Left cardiac atrium (tissue), 4 donors: ENCODE data around the gene FLCN. TPM values are rescaled to one million over a fixed set of nuclear protein-coding genes. Genes with fewer than 3 reads are reported as not detected.

Experiments used
- ATAC-seq, 2 donors: fragments of 200-7000 bp; cut with Tn5 transposase; one replicate each; pipeline ENCODE4 v1.9.1; 2020; ENCODE audit warnings: mild to moderate bottlenecking in 2 of 2, moderate library complexity in 2 of 2
- DNase-seq: peaks from one replicate; pipeline ENCODE4 v3.0.0-alpha.2; 2020
- intact Hi-C, 2 donors: fragments of 100-400 bp; cut with DNase I; formaldehyde crosslinking; loops; one replicate each; pipeline versions ENCODE4 v1.14.1 to v1.15.1; 2022 to 2023
- total RNA-seq, 2 donors: library from RNA; stranded (reverse); fragmentation: NEBNext Ultra II Directional; extraction: Animal tissue kit (Norgen Biotek cat#: 25700); gene quantifications; one replicate each; pipeline ENCODE4 v1.2.1, GENCODE V29; 2021
- donor health status: DM: no; HTN: yes; CAD: no.
- donor health status: DM: no; HTN: yes; CAD: no; lungs with severe emphysema.
- donor health status: DM: yes; HTN: yes; CAD: no.
- donor health status: Dilated cardiomyopathy.

Gene FLCN
- total RNA-seq, 2 donors from 2014 or later, result 36.6 to 48.4 TPM

DNA sequence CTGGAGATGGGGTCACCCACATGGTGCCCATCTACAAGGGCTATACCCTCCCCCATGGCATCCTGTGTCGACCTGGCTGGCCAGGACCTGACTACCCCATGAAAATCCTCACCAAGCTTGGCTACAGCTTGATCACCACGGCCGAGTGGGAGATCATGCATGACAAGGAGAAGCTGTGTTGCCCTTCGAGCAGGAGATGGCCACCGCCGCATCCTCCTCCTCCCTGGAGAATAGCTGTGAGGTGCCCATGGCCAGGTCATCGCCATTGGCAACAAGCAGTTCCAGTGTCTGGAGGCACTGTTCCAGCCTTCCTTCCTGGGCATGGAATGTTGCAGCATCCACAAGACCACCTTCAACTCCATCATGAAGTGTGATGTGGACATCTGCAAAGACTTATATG is 5.3 kb upstream of the FLCN start:
- DNase-seq, result no peak
- intact Hi-C loops, result no loop called here
- no peak for ATAC-seq

DNA sequence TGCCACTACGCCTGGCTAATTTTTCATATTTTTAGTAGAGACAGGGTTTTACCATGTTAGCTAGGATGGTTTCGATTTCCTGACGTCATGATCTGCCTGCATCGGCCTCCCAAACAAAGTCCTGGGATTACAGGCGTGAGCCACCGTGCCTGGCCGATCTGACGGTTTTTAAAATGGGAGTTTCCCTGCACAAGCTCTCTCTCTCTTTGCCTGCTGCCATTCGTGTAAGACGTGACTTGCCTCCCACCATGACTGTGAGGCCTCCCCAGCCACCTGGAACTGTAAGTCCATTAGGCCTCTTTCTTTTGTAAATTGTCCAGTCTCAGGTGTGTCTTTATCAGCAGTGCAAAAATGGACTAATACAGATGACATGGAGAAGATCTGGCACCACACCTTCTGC is 4.7 kb upstream of the FLCN start:
- intact Hi-C loops, result no loop called here
- DNase-seq (no peak), ATAC-seq (no peak)

DNA sequence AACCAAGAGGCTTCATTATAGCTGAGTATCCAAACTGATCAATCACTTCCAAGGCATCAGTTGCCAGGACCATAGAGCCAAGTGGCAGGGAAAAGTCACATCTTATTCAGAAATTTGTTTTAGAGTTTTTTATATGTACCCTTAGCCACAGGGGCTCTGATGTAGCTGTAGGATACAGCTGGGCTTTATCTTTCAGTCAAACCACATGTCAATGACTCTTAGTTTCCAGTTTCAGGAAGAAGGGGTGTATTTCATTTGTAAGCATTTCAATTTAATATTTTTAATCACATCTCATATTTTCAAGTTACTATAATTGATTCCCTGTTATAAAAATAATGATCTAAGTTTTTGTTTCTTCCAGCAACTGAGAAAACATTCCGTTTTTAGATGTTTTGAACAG is 2.9 kb upstream of the FLCN start:
- DNase-seq (no peak), ATAC-seq (no peak)
- intact Hi-C loops, result loop anchor here in 1 of 2 donors (5.0 to 10.0 kb wide), 2 partner anchors 38 to 235 kb away; no protein-coding TSS in a partner anchor

DNA sequence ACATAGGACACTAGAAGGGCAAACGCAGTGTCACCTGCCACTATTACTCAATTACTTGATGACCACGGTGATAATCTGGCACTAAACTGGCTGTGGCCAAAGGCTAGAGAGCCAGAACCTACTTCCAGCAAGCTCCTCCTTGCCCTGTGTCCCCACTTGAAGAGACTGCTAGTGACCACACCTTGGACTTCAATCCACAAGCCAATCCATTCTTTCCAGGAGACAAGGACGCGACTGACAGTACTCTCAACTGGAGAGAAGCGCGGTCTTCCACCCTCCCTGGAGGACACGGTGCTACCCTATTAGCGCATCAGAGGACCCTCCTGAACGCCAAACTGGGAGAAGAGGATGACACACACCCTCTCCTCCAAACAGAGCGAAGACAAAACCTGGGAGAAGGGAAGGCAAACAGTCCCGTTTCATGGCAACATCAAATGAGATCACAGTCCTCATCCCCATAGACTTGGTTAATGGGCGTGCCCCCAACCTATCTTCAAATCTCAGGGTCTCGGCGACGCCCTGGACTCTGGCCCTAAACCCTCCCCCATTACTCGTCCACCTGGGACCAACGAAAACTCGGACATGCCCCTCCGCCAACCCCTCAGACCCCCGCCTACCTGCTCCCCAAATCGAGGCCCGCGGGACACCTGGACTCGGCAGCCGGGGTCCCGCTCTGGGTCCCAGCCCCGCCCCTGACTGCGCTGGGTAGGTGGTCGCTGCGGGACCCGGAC is 508 bp downstream of the FLCN start:
- DNase-seq, result no peak
- intact Hi-C loops, result loop anchor here in 1 of 2 donors (5.0 to 10.0 kb wide), 2 partner anchors 34 to 232 kb away; no protein-coding TSS in a partner anchor
- peak; percentile 17 to 40 for ATAC-seq

- DNase-seq (no peak), ATAC-seq (no peak)
- intact Hi-C loops, result loop anchor here in 1 of 2 donors (5.0 to 10.0 kb wide), 2 partner anchors 33 to 231 kb away; no protein-coding TSS in a partner anchor
Measured at GRCh38 chr17:17235212-17236174, 1.5 kb downstream of the FLCN start.

- no peak for DNase-seq
- intact Hi-C loops, result loop anchor here in 1 of 2 donors (10.0 kb wide), 1 partner anchor 227 kb away; no protein-coding TSS in a partner anchor
- ATAC-seq, result no peak
Measured at GRCh38 chr17:17232303-17232621, 4.7 kb downstream of the FLCN start.

DNA sequence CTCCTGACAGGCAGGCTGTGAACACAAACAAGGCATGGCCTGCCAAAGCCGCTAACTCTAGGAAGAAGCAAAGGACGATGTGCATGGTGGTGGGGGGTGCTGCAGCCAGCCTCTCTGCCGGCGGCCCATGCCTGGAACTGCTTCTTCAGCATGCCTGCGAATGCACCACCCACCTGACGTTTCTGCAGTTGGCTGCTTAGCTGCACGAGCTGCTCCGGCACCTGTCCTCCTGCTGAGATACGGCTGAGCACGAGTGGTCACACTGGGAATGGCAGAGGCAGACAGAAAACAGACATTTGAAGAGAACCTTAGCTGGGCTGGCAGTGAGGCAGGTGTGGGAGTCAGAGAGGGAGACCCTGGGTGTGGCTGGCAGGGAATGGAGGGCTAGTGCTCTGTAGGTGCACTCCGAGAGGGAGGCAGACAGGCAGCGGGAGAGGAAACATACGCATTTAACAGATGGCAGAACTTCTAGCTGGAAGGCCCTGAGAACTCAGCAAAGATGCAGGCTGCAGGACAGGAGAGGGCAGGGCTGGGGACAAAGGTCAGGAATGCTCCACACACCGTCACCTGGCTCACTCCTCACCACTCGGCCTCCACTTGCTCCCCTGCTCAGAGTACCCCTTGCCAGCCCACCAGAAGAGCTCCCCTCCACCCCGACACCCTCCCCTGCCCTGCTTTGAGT is 5.2 kb downstream of the FLCN start:
- no peak for DNase-seq
- intact Hi-C loops, result loop anchor here in 1 of 2 donors (10.0 kb wide), 1 partner anchor 227 kb away; no protein-coding TSS in a partner anchor
- ATAC-seq, result no peak

DNA sequence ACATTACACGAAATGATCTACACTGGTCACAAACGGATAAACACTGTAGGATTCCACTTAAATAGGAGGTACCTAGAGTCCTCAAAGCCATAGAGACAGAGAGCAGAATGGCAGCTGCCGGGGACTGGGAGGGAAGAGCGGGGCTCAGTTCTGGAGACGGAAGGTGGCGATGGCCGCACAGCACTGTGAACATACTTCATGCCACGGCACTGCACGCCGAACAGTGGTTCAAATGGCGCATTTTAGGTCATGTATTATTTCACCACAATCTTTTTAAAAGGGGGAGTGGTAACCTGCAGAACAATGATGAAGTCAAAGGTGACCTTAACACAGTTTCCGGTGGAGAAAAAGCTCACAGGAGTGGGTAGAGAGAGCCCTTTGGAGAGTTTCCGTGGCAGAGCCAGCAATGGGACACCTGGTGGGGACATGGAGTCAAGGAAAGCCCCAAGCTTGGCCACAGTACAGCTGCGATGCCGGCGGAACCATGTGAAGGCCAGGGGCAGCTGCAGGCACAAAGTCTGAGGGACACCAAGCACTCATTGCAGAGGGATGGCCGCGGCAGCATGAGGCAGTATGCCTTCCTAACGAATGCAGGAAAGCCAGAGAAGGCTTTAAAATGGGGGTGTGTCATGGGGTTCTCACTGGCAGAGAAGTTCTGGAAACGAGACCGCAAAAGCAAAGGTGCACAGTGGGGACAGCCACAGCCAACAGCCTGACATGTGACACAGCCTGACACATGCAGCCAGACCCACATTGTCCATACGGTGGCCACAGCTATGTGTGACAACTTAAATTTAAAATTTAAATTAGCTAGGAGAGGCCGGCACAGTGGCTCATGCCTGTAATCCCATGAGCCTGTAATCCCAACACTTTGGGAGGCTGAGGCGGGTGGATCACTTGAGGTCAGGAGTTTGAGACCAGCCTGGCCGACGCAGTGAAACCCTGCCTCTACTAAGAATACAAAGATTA is 7.3 kb downstream of the FLCN start:
- DNase-seq (no peak), ATAC-seq (no peak)
- intact Hi-C loops, result loop anchor here in 1 of 2 donors (10.0 kb wide), 1 partner anchor 225 kb away; no protein-coding TSS in a partner anchor

DNA sequence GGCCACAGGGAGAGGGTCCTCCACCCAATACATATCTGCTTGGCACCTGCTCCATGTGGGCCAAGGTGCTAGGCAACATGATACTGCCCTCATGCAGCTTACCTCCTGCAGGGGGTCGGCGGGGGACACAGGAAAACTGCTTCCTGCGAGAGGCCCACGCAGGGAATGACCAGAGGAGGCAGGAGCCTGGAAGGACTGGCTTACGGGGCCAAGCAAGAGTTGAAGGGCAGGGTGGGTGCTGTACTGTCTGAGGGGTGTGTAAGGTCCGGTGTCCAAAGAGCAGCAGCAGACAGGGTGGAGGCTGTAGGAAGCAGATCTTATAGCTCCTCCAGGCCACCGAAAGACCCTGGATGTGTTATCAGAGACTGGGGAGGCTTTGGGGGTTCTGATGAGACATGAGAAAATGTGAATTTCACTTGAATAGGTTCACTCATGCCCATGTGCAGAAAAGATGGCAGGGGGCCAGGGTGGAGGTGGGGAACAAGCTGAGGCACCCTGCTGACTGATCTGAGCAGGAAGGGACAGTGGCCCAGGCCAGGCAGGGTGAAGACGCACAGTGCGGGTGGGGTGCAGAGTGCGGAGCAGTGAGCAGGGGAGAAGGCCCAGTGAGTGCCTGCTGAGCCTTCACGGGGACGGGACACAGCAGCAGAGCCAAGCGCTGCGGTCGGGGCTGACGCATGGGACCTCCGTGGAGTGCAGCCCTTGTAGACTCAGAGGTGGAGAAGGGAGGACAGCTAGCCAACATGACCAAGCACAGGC is 8.3 kb downstream of the FLCN start:
- DNase-seq, result no peak
- intact Hi-C loops, result no loop called here
- peak in 1 of 2 donors; percentile 17 for ATAC-seq

DNA sequence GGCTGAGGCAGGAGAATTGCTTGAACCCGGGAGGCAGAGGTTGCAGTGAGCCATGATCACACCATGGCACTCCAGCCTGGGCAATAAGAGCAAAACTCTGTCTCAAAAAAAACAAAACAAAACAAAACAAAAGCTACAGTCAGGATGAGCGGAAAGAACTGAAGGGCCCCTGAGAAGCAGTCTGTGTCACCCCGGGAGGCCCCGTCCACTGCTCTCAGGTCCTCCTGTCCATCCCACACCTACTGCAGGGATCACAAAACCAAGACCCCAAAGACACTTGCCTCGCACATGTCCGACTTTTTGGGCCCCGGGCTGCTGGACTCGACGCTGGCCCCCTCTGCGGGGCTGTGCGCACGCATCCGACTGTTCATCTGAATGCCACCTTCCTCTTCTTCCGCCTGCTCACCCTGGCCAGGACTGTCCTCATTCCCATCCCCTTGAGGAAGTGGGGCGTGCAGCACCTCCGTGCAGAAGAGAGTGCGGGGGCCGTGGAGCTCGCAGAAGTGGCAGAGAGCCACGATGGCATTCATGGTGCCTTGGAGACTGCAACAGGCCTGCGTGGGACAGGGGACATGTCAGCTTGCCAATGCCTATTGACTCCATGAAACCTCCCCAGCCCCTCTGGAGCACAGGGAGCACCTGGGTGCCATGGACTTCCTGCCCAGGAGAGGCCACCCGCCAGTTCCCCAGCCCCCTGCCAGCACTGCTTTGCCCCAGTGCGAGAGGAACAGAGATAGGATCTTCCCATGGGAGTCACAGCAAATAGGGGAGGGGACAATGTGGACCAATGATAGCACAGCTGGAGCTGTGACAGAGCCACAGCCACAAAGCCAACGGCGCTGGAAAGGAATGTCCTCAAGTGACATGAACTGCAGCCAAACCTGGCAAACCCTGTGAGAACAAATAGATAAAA is 9.1 kb downstream of the FLCN start:
- peak; percentile 86 to 88 for ATAC-seq
- intact Hi-C loops, result no loop called here
- no peak for DNase-seq

DNA sequence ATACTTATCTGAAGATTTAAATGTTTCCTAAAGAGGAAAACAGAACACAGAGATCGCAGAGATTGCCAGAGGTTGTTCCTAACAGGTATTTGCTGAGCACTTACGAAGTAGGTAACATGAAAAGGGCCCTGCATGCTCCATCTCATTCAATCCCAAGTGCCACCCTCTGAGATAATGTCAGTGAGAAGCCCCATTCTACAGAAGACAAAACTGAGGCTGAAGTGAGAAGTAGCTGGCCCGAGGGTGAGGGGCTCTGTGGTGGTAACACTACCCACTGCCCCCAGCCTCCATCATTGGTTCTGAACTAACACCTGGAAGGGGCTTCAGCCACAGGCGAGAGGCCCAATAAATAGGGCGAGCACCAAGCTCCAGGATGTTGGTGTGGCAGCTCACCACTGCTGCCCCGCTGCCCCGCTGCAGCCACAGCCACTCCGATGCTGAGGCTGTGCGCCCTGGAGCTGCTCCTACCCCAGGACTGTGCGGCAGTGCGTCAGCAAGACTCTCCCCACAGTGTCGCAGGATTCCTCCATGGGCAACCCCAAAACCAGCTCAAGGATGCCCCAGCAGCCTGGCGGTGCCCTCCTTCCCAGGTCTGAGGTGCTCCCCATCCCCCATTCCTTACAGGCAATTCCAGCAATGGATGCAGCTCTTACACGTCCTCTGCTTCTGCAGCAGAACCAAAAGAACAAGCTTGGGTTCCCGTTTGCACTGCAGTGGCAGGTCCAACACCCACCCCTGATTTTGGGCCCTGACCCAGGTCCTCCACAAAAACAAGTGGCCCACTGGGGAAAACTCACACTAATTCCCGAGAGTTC is 10.3 kb downstream of the FLCN start:
- ATAC-seq, result no peak
- no peak for DNase-seq
- intact Hi-C loops, result no loop called here

DNA sequence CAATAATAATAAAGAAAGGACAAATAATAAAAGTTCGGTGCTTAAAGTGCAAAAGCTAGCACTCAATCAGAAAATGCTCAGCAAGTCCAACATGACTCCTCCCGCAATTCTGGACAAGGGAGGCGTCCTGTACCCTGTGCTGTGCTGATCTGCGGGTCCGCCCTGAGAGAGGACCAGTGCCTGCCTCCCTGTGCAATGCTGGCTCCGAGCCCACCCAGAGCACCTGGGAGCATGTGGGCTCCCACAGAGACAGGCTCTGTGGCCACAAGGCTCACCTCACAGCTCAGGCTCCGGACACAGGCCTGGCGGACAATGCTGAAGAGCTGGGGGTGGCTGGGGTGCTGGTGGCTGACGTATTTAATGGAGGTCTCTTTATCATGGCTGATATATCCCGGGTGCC is 11.1 kb downstream of the FLCN start:
- DNase-seq, result no peak
- no peak for ATAC-seq
- intact Hi-C loops, result no loop called here

GRCh38 chr17:17224137-17224536 is 12.8 kb downstream of the FLCN start:
- DNase-seq, result no peak
- intact Hi-C loops, result no loop called here

DNA sequence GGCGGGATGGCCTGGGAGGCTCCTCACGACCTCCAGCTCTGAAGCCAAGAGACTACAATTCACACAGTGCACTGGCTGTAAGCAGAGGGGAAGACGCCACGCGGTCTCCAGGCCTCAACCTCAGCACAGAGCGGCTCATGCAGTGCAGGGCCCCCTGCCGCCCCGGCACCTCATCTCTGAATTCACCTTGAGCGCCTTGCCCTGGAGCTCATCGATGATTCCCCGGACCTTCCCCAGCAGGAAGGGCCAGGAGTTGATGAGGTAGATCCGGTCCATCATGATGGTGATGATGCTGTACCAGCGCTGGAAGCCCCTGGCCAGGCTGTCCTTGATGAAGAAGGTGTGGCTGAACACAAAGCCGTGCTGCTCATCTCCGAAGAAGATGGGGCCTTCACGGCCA is 13.2 kb downstream of the FLCN start:
- DNase-seq (no peak), ATAC-seq (no peak)
- intact Hi-C loops, result no loop called here

More at GRCh38 chr17:17224137-17224536, 12.8 kb downstream of the FLCN start:
- no peak for ATAC-seq

DNA sequence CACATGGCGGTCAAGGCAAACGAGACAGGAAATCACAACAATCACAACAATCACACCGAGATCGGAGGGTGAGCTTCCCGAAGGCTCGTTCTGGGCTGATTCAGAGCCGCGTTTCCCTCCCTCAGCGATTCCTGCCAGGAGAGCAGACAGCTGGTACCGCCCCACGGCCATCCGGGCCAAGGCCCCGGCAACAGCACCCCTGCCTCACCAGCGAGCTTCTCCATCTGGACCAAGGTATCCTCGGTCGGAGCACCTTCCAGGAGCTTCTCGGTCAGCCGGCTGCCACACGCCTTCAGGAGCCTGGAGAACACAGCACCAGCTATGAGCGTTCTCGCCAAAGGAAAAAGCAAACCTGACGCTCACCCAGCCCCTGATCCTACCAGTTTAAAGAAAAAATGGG is 15.6 kb downstream of the FLCN start:
- intact Hi-C loops, result no loop called here
- ATAC-seq, result no peak
- DNase-seq, result no peak

GRCh38 chr17:17220529-17220928 is 16.4 kb downstream of the FLCN start:
- intact Hi-C loops, result no loop called here
- ATAC-seq (no peak), DNase-seq (no peak)
